LHCN-M2 (cell line): ENCODE measurements around the gene ARID1B. TPM values are rescaled to one million over a fixed set of nuclear protein-coding genes. Genes with fewer than 3 reads are reported as not detected.

Experiments
- DNase-seq: peaks from one replicate; pipeline ENCODE4 v3.0.0-alpha.2; 2012; ENCODE audit warnings: low read depth
- total RNA-seq: library from RNA; depleted of rRNA; stranded (reverse); fragments of >200 nt; gene quantifications from 2 replicates; pipeline ENCODE4 v1.2.3, GENCODE V29; 2014

The ARID1B gene
- total RNA-seq, 1 experiment from 2014 or later: 19.0 TPM

GRCh38 chr6:156904176-156904967 is 127.2 kb downstream of the ARID1B start:
- DNase-seq: no peak

- DNase-seq: no peak
Observed at GRCh38 chr6:156905801-156906200, 128.6 kb downstream of the ARID1B start.

- DNase-seq: no peak
Observed at GRCh38 chr6:156906451-156906850, 129.3 kb downstream of the ARID1B start.

GRCh38 chr6:156909212-156910010 is 132.2 kb downstream of the ARID1B start:
- no peak for DNase-seq

- DNase-seq: no peak
Observed at GRCh38 chr6:156910011-156910334, 132.8 kb downstream of the ARID1B start.

GRCh38 chr6:156910938-156911337 is 133.8 kb downstream of the ARID1B start:
- DNase-seq: peak; percentile 38

GRCh38 chr6:156911581-156911980 is 134.4 kb downstream of the ARID1B start:
- DNase-seq: no peak

- DNase-seq: no peak
Observed at GRCh38 chr6:156912431-156912830, 135.3 kb downstream of the ARID1B start.

- no peak for DNase-seq
Observed at GRCh38 chr6:156914181-156914580, 137.0 kb downstream of the ARID1B start.

- no peak for DNase-seq
Observed at GRCh38 chr6:156916130-156916801, 139.1 kb downstream of the ARID1B start.

- DNase-seq: no peak
Observed at GRCh38 chr6:156917213-156917612, 140.0 kb downstream of the ARID1B start.

GRCh38 chr6:156918647-156919046 is 141.5 kb downstream of the ARID1B start:
- DNase-seq: no peak

GRCh38 chr6:156919370-156919769 is 142.2 kb downstream of the ARID1B start:
- peak; percentile 60 for DNase-seq

- DNase-seq: no peak
Observed at GRCh38 chr6:156919814-156920369, 142.7 kb downstream of the ARID1B start.

GRCh38 chr6:156924246-156924645 is 147.1 kb downstream of the ARID1B start:
- no peak for DNase-seq

- DNase-seq: no peak
Observed at GRCh38 chr6:156925026-156925425, 147.8 kb downstream of the ARID1B start.

GRCh38 chr6:156925718-156926607 is 148.8 kb downstream of the ARID1B start:
- no peak for DNase-seq

- no peak for DNase-seq
Observed at GRCh38 chr6:156928126-156928525, 150.9 kb downstream of the ARID1B start.

- no peak for DNase-seq
Observed at GRCh38 chr6:156928972-156929371, 151.8 kb downstream of the ARID1B start.

- DNase-seq: no peak
Observed at GRCh38 chr6:156931283-156931682, 154.1 kb downstream of the ARID1B start.
